GM12864 (cell line): ENCODE results near the gene ACTN4.
"Not testable (repeated sequence)": the region's sequence is repeated elsewhere in the genome, so short reads cannot be mapped to it uniquely, and the experiment has no call there.

Source experiments
- DNase-seq: peaks from one replicate; pipeline ENCODE4 v3.0.0-alpha.2; 2011; ENCODE audit warnings: low read depth
- H3K4me3 ChIP-seq: 2 replicates; pipeline ENCODE4 v1.5.1; 2011; ENCODE audit warnings: mild to moderate bottlenecking, low read depth, low read length, control low read depth
- TF ChIP-seq, protein P1 (sequence below): IDR thresholded peaks from 2 replicates; pipeline ENCODE4 v1.5.1; 2011; ENCODE audit warnings: low read depth, mild to moderate bottlenecking, moderate library complexity, low read length, control low read depth, inconsistent platforms; ENCODE audit errors: missing control alignments

The ACTN4 gene

GRCh38 chr19:38629568-38629967 is 17.9 kb upstream of the ACTN4 start:
- TF ChIP-seq, protein P1, sequence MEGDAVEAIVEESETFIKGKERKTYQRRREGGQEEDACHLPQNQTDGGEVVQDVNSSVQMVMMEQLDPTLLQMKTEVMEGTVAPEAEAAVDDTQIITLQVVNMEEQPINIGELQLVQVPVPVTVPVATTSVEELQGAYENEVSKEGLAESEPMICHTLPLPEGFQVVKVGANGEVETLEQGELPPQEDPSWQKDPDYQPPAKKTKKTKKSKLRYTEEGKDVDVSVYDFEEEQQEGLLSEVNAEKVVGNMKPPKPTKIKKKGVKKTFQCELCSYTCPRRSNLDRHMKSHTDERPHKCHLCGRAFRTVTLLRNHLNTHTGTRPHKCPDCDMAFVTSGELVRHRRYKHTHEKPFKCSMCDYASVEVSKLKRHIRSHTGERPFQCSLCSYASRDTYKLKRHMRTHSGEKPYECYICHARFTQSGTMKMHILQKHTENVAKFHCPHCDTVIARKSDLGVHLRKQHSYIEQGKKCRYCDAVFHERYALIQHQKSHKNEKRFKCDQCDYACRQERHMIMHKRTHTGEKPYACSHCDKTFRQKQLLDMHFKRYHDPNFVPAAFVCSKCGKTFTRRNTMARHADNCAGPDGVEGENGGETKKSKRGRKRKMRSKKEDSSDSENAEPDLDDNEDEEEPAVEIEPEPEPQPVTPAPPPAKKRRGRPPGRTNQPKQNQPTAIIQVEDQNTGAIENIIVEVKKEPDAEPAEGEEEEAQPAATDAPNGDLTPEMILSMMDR = no peak
- no peak for DNase-seq
- H3K4me3 ChIP-seq = no peak overlapping the region

GRCh38 chr19:38631301-38631700 is 16.1 kb upstream of the ACTN4 start:
- H3K4me3 ChIP-seq, DNase-seq: not testable (repeated sequence)

DNA sequence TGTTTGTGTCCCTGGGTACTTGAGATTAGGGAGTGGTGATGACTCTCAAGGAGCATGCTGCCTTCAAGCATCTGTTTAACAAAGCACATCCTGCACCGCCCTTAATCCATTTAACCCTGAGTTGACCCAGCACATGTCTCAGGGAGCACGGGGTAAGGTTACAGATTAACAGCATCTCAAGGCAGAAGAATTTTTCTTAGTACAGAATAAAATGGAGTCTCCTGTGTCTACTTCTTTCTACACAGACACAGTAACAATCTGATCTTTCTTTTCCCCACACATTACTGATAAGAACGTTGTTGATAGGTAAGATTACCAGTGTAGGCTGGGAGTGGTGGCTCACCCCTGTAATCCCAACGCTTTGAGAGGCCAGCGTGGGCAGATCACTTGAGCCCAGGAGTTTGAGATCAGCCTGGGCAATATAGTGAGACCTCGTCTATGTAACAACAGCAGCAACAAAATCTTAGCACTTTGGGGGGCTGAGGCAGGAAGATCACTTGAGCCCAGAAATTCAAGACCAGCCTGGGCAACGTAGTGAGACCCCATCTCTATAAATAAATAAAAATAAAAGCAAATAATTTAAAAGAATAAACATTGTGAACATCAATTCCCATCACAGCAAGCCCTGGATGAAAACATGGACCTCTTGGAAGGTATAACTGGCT is 15.5 kb upstream of the ACTN4 start:
- not testable (repeated sequence) for H3K4me3 ChIP-seq, DNase-seq

GRCh38 chr19:38632476-38633213 is 14.8 kb upstream of the ACTN4 start:
- TF ChIP-seq, protein P1 = no peak
- DNase-seq = no peak
- no peak overlapping the region for H3K4me3 ChIP-seq

DNA sequence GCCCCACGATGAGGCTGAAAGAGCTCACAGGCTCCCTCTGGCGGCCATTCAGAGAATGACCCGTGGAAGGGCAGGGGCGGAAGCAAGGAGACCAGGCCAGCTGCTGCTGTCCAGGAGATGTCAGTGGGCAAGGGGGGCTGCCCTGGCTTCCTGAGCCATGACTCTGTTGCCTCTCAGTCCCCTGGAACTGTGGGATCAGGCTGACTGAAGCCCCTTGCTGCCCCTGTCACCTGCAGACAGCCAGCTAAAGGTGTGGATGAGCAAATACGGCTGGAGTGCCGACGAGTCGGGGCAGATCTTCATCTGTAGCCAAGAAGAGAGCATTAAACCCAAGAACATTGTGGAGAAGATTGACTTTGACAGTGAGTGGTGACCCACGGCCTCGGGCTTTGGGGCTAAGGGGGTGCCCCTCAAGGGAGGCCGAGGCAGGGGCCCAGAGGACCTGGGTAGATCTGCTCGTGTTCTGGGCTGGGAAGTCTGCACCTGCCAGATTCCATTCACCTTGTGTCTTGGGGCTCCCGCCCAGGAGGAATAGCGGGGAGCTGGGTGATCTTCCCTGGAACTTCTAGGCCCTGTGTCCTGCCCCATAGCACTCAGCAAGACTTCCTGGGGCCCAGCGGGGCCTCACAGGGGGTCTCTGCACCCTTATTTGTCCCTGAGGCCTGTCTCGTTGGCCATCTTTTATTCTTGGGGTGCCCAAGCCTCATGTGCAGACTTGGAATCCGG is 12.5 kb upstream of the ACTN4 start:
- H3K4me3 ChIP-seq = no peak overlapping the region
- DNase-seq = no peak
- TF ChIP-seq, protein P1 = peak; percentile 91

GRCh38 chr19:38635483-38636399 is 11.7 kb upstream of the ACTN4 start:
- TF ChIP-seq, protein P1 = no peak
- H3K4me3 ChIP-seq = no peak overlapping the region
- DNase-seq = no peak

DNA sequence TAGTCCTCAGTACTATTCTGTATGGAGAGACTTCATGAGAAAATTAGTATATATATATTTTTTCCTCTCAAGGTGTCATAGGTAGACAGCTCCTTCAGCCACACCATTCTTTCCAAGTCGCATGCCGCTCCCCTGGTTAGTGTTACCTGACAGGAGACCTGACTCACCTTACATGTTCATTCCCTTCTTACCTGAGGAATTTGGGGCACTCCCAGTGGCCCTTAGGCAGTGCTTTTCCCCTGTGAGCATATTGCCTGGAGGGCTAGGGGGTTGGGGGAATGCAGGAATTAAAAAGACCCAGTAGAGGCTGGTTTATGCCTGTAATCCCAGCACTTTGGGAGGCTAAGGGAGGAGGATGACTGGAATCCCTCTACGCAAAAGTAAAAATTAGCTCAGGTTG is 9.0 kb upstream of the ACTN4 start:
- DNase-seq = no peak
- TF ChIP-seq, protein P1 = no peak
- H3K4me3 ChIP-seq = no peak overlapping the region
